HG03196 (cell line): ENCODE results near the gene LUZP2.

ENCODE experiments used
- ATAC-seq: cut with Tn5 transposase; IDR thresholded peaks from one replicate; pipeline ENCODE4 v1.9.1; 2021; ENCODE audit not compliant: unreplicated experiment

LUZP2 gene

GRCh38 chr11:24805671-24806070 is 308.8 kb downstream of the LUZP2 start:
- ATAC-seq: no peak

GRCh38 chr11:24808173-24808572 is 311.3 kb downstream of the LUZP2 start:
- no peak for ATAC-seq

GRCh38 chr11:24819006-24819405 is 322.2 kb downstream of the LUZP2 start:
- no peak for ATAC-seq

GRCh38 chr11:24819863-24820434 is 323.1 kb downstream of the LUZP2 start:
- ATAC-seq: no peak

- ATAC-seq: no peak
These were observed 323.7 kb downstream of the LUZP2 start for GRCh38 chr11:24820541-24820940.

GRCh38 chr11:24828938-24829605 is 332.2 kb downstream of the LUZP2 start:
- no peak for ATAC-seq

GRCh38 chr11:24833573-24833972 is 336.7 kb downstream of the LUZP2 start:
- no peak for ATAC-seq

- ATAC-seq: no peak
These were observed 340.3 kb downstream of the LUZP2 start for GRCh38 chr11:24837112-24837511.

- no peak for ATAC-seq
These were observed 345.5 kb downstream of the LUZP2 start for GRCh38 chr11:24842308-24842707.

- no peak for ATAC-seq
These were observed 347.6 kb downstream of the LUZP2 start for GRCh38 chr11:24844406-24844805.

- no peak for ATAC-seq
These were observed 352.0 kb downstream of the LUZP2 start for GRCh38 chr11:24848857-24849256.

- ATAC-seq: no peak
These were observed 359.1 kb downstream of the LUZP2 start for GRCh38 chr11:24855951-24856350.

- no peak for ATAC-seq
These were observed 363.0 kb downstream of the LUZP2 start for GRCh38 chr11:24859801-24860300.

- no peak for ATAC-seq
These were observed 364.6 kb downstream of the LUZP2 start for GRCh38 chr11:24861440-24861839.

- ATAC-seq: no peak
These were observed 369.9 kb downstream of the LUZP2 start for GRCh38 chr11:24866743-24867142.

GRCh38 chr11:24870048-24870447 is 373.2 kb downstream of the LUZP2 start:
- no peak for ATAC-seq

- no peak for ATAC-seq
These were observed 375.3 kb downstream of the LUZP2 start for GRCh38 chr11:24872186-24872585.

- ATAC-seq: no peak
These were observed 375.9 kb downstream of the LUZP2 start for GRCh38 chr11:24872651-24873311.

- no peak for ATAC-seq
These were observed 384.1 kb downstream of the LUZP2 start for GRCh38 chr11:24880962-24881361.

- ATAC-seq: no peak
These were observed 388.8 kb downstream of the LUZP2 start for GRCh38 chr11:24885580-24886173.

GRCh38 chr11:24886880-24887619 is 390.2 kb downstream of the LUZP2 start:
- ATAC-seq: no peak
